ENCODE measurements around the gene HILPDA.

GRCh38 chr7:128420773-128421172, 34.9 kb upstream of the HILPDA start:
- TF ChIP-seq SPI1 (IDR thresholded peaks at IDR 0.05; ENCODE audit: low read depth, low read length) (no peak), POLR2AphosphoS5 (IDR thresholded peaks at IDR 0.05; ENCODE audit: low read depth, low read length) (no peak), POLR2A (IDR thresholded peaks at IDR 0.05; ENCODE audit: low read depth, low read length) (no peak), POU2F2 (IDR thresholded peaks at IDR 0.05; ENCODE audit: low read depth, low read length) (no peak)

All from GM12891 (cell line).